OCI-LY1 (cell line): Measurements from ENCODE around the gene ARHGAP22.
"Not testable (repeated sequence)": the region's sequence is repeated elsewhere in the genome, so short reads cannot be mapped to it uniquely, and the experiment has no call there.

Experiments used
- H2AFZ ChIP-seq: fragments of 200-600 bp; sonication (generic), shearing (Covaris generic); 2 replicates; pipeline ENCODE4 v1.6.0; 2014; ENCODE audit warnings: antibody characterized with exemption, mild to moderate bottlenecking, low read length
- H3F3A ChIP-seq: fragments of 200-600 bp; sonication (generic), shearing (Covaris generic); 2 replicates; pipeline ENCODE4 v1.6.0; 2014; ENCODE audit warnings: mild to moderate bottlenecking, antibody characterized with exemption, low read length, moderate library complexity; ENCODE audit not compliant: insufficient read depth
- H3K27ac ChIP-seq: fragments of 200-600 bp; sonication (generic); 2 replicates; pipeline ENCODE4 v1.5.1; 2014; ENCODE audit warnings: low read length, mixed run types, mild to moderate bottlenecking, low read depth; ENCODE audit not compliant: poor library complexity, severe bottlenecking
- H3K27me3 ChIP-seq: fragments of 200-600 bp; sonication (generic); 2 replicates; pipeline ENCODE4 v1.6.0; 2014; ENCODE audit warnings: antibody characterized with exemption, mild to moderate bottlenecking, low read length, moderate library complexity; ENCODE audit not compliant: insufficient read depth
- H3K36me3 ChIP-seq: fragments of 200-600 bp; sonication (generic); 2 replicates; pipeline ENCODE4 v1.6.1; 2014; ENCODE audit warnings: mild to moderate bottlenecking, antibody characterized with exemption, low read length, moderate library complexity, mixed read lengths; ENCODE audit not compliant: insufficient read depth
- H3K4me1 ChIP-seq: fragments of 200-600 bp; sonication (generic); 2 replicates; pipeline ENCODE4 v1.5.1; 2014; ENCODE audit warnings: mild to moderate bottlenecking, low read length, moderate library complexity; ENCODE audit not compliant: insufficient read depth, severe bottlenecking
- H3K4me2 ChIP-seq: fragments of 200-600 bp; sonication (generic), shearing (Covaris generic); 2 replicates; pipeline ENCODE4 v1.6.1; 2014; ENCODE audit warnings: low read length
- H3K4me3 ChIP-seq: fragments of 200-600 bp; sonication (generic); 2 replicates; pipeline ENCODE4 v1.5.1; 2014; ENCODE audit warnings: low read length, low read depth, mild to moderate bottlenecking, mixed read lengths; ENCODE audit not compliant: poor library complexity, severe bottlenecking
- H3K79me2 ChIP-seq: fragments of 200-600 bp; shearing (Covaris generic); 2 replicates; pipeline ENCODE4 v1.6.1; 2016; ENCODE audit warnings: mixed run types, low read length, mixed read lengths; ENCODE audit not compliant: insufficient read depth
- H3K9ac ChIP-seq: fragments of 200-600 bp; sonication (generic), shearing (Covaris generic); 2 replicates; pipeline ENCODE4 v1.6.1; 2014; ENCODE audit warnings: mild to moderate bottlenecking, low read length, mixed read lengths
- H3K9me2 ChIP-seq: fragments of 200-600 bp; sonication (generic), shearing (Covaris generic); 2 replicates; pipeline ENCODE4 v1.6.1; 2014; ENCODE audit warnings: low read depth, mild to moderate bottlenecking, low read length, mixed read lengths
- H3K9me3 ChIP-seq: fragments of 200-600 bp; shearing (Covaris generic); 2 replicates; pipeline ENCODE4 v1.6.1; 2014; ENCODE audit warnings: low read length, mixed read lengths
- H4K20me1 ChIP-seq: fragments of 200-600 bp; sonication (generic), shearing (Covaris generic); 2 replicates; pipeline ENCODE4 v1.6.0; 2016; ENCODE audit warnings: mild to moderate bottlenecking, low read length; ENCODE audit not compliant: insufficient read depth
- EZH2 ChIP-seq: fragments of 200-600 bp; sonication (generic), shearing (Covaris generic); IDR thresholded peaks from 2 replicates; pipeline ENCODE4 v1.8.0; 2017; ENCODE audit warnings: borderline replicate concordance, mixed run types, mild to moderate bottlenecking, antibody characterized with exemption, low read length, moderate library complexity, mixed read lengths
- TF ChIP-seq, protein P1 (sequence below): fragments of 200-600 bp; sonication (generic), shearing (Covaris generic); IDR thresholded peaks from 2 replicates; pipeline ENCODE4 v1.5.1; 2017; ENCODE audit warnings: mild to moderate bottlenecking, antibody characterized with exemption, low read length, moderate library complexity, mixed read lengths

ARHGAP22 gene

DNA sequence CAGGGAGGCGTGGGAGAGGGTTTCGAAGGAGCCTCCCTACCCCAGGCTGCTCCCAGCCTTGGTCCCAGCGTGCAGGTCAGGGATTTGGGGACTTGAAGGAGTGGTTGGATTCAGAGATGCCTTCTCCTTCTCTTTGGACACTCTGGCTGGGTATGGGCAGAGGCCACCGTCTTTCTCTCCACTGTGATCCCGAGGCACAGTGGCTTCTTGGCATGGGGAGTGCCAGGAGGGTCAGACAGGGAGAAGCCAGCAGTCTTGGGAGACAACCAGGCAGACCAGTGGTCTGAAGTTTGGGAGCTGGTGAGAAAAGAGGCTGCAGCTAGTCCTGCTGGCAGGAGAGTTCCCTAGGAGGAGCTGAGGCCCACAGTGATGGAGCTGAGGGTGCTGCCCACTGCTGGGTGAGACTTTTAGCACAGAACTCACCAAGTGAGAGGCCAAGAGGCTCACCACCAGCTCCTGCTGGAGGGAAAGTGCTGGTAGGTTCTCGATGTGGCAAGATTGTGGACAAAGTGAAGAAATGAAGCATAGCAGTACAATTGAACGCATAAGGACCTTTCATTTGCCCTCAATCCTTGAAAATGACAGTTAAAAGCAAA lies 44.6 kb upstream of the ARHGAP22 start:
- no peaks in the 10 kb centered on the region for H4K20me1 ChIP-seq
- H3K9me3 ChIP-seq: no peaks in the 10 kb centered on the region
- TF ChIP-seq EZH2: no peak
- TF ChIP-seq, protein P1, sequence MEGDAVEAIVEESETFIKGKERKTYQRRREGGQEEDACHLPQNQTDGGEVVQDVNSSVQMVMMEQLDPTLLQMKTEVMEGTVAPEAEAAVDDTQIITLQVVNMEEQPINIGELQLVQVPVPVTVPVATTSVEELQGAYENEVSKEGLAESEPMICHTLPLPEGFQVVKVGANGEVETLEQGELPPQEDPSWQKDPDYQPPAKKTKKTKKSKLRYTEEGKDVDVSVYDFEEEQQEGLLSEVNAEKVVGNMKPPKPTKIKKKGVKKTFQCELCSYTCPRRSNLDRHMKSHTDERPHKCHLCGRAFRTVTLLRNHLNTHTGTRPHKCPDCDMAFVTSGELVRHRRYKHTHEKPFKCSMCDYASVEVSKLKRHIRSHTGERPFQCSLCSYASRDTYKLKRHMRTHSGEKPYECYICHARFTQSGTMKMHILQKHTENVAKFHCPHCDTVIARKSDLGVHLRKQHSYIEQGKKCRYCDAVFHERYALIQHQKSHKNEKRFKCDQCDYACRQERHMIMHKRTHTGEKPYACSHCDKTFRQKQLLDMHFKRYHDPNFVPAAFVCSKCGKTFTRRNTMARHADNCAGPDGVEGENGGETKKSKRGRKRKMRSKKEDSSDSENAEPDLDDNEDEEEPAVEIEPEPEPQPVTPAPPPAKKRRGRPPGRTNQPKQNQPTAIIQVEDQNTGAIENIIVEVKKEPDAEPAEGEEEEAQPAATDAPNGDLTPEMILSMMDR: no peak
- no peak overlapping the region for H3K9ac ChIP-seq
- H3K27ac ChIP-seq: no peak overlapping the region
- no peak overlapping the region for H2AFZ ChIP-seq
- no peaks in the 10 kb centered on the region for H3K79me2 ChIP-seq
- H3K36me3 ChIP-seq: no peaks in the 10 kb centered on the region
- H3K4me3 ChIP-seq: no peak overlapping the region
- H3K4me2 ChIP-seq: no peak overlapping the region
- H3K4me1 ChIP-seq: no peaks in the 10 kb centered on the region
- no peaks in the 10 kb centered on the region for H3F3A ChIP-seq
- no peaks in the 10 kb centered on the region for H3K27me3 ChIP-seq
- no peaks in the 10 kb centered on the region for H3K9me2 ChIP-seq

DNA sequence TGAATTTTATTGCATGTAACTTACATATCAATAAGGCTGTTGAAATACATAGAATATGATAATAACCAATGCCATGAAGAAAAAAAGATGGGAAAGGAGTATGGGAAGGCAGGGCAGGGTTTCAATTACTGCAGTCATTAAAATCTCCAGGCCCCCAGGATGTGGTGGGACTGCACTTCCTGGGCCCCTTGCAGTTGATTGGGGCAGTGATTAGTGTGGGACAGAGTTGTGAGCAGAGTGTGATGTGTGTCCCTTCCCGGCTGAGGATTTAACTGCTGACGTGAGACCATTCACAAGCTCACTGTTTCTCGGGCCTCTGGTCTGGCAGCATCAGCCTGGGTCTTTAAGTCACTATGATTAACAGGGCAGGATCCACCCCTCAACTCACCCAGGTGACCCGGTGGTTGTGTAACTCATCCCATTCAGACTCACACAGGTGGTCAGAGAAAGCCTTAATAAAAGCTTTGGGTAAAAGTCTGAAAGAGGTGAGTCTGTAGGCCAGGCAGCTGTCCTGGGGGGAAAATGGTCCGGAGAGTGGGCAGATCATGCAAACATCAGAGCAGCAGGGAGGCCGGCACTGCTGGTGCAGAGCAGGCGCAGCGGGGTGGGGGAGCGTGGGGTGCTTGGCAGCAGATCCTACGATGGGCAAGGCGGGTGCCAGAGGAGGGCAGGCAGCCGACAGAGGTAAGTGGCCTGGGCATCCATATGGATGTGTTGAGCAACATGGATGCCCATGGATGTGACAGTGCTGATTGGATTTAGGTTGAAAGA lies 43.5 kb upstream of the ARHGAP22 start:
- H3K4me3 ChIP-seq: no peak overlapping the region
- H3K9me2 ChIP-seq: no peaks in the 10 kb centered on the region
- H3F3A ChIP-seq: no peaks in the 10 kb centered on the region
- no peak overlapping the region for H3K27ac ChIP-seq
- no peak overlapping the region for H2AFZ ChIP-seq
- H3K4me2 ChIP-seq: no peak overlapping the region
- TF ChIP-seq, protein P1: no peak
- no peak for TF ChIP-seq EZH2
- no peaks in the 10 kb centered on the region for H3K4me1 ChIP-seq
- H3K9me3 ChIP-seq: no peaks in the 10 kb centered on the region
- no peaks in the 10 kb centered on the region for H3K36me3 ChIP-seq
- H3K27me3 ChIP-seq: no peaks in the 10 kb centered on the region
- no peak overlapping the region for H3K9ac ChIP-seq
- no peaks in the 10 kb centered on the region for H4K20me1 ChIP-seq
- H3K79me2 ChIP-seq: no peaks in the 10 kb centered on the region

DNA sequence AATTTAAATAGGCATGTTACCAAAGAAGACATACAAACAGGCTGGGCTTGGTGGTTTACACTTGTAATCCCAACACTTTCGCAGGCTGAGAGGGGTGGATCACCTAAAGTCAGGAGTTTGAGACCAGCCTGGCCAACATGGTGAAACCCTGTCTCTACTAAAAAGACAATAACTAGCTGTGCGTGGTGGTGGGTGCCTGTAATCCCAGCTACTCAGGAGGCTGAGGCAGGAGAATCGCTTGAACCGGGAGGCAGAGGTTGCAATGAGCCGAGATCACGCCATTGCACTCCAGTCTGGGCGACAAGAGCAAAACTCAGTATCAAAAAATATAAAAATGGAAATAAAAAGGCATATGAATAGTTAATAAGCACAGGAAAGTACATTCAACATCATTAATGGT lies 42.2 kb upstream of the ARHGAP22 start:
- not testable (repeated sequence) for H3K9me2 ChIP-seq, H3K4me3 ChIP-seq, H3K27ac ChIP-seq, H3K9ac ChIP-seq, H3K4me1 ChIP-seq, H3K79me2 ChIP-seq, H3F3A ChIP-seq, H2AFZ ChIP-seq, H4K20me1 ChIP-seq, H3K36me3 ChIP-seq, H3K4me2 ChIP-seq, H3K27me3 ChIP-seq, H3K9me3 ChIP-seq

DNA sequence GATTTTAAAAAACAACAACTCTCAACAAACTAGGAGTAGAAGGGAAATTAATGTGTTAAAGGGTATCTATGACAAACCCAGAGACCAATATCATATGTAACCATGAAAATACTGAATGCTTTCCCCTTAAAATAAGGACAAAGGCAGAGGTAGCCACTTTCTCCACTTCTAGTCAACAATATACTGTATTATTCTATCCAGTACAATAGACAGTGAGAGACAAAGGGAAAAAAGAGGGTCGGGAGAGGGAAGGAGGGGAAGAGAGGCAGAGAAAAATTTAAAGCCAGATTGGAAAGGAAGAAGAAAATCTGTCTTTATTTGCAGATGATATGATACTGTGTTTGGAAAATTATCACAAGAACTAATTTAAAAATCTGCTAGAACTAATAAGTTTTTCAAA lies 40.7 kb upstream of the ARHGAP22 start:
- Histone ChIP-seq H3K4me3 (no peak overlapping the region), H3K9ac (no peak overlapping the region), H2AFZ (no peak overlapping the region), H3K27me3 (no peaks in the 10 kb centered on the region), H3K9me2 (no peaks in the 10 kb centered on the region), H4K20me1 (no peaks in the 10 kb centered on the region), H3K4me1 (no peaks in the 10 kb centered on the region), H3K9me3 (no peaks in the 10 kb centered on the region), H3K27ac (no peak overlapping the region), H3K79me2 (no peaks in the 10 kb centered on the region), H3F3A (no peaks in the 10 kb centered on the region), H3K36me3 (no peaks in the 10 kb centered on the region), H3K4me2 (no peak overlapping the region)
- TF ChIP-seq, protein P1: no peak
- TF ChIP-seq EZH2: no peak

DNA sequence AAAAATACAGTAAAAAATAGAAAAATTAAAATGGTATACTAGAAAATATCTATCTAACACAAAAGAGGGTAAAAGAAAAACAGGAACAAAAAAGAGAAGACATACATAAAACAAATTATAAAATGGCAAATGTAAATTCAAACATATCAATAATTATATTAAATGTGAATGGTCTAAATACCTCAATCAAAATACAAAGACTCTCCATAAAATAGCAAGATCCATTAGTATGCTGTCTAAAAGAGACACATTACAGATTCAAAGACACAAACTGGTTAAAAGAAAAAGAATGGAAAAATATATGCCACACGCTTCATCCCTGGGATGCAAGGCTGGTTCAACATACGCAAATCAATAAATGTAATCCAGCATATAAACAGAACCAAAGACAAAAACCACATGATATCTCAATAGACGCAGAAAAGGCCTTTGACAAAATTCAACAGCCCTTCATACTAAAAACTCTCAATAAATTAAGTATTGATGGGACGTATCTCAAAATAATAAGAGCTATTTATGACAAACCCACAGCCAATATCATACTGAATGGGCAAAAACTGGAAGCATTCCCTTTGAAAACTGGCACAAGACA lies 36.3 kb upstream of the ARHGAP22 start:
- not testable (repeated sequence) for H3F3A ChIP-seq, H3K79me2 ChIP-seq, H3K4me3 ChIP-seq, H3K4me2 ChIP-seq, H3K36me3 ChIP-seq, H3K9ac ChIP-seq, H4K20me1 ChIP-seq, H3K4me1 ChIP-seq, H3K9me3 ChIP-seq, H3K9me2 ChIP-seq, H3K27me3 ChIP-seq, H3K27ac ChIP-seq, H2AFZ ChIP-seq
